Endothelial cell of umbilical vein (primary cell): ENCODE data around the gene PPFIBP1.

ENCODE experiments used
- CTCF ChIP-seq, 2 donors: IDR thresholded peaks; 1 replicate in 1 of 2; 2 replicates in 1 of 2; pipeline ENCODE4 v1.5.1; 2011; ENCODE audit warnings: low read length in 2 of 2, mild to moderate bottlenecking in 2 of 2, moderate library complexity in 2 of 2, control low read depth in 1 of 2, inconsistent platforms in 1 of 2, low read depth in 1 of 2; ENCODE audit not compliant: insufficient read depth in 1 of 2; ENCODE audit errors: extremely low read depth in 1 of 2
- EZH2 ChIP-seq: IDR thresholded peaks from 2 replicates; pipeline ENCODE4 v1.6.1; 2012; ENCODE audit warnings: borderline replicate concordance, low read depth, mild to moderate bottlenecking, moderate library complexity, low read length, inconsistent platforms; ENCODE audit not compliant: severe bottlenecking
- FOS ChIP-seq: IDR thresholded peaks from 2 replicates; pipeline ENCODE4 v1.6.1; 2011; ENCODE audit warnings: mild to moderate bottlenecking, low read length, moderate library complexity, borderline replicate concordance; ENCODE audit not compliant: insufficient read depth
- GATA2 ChIP-seq: IDR thresholded peaks from 2 replicates; pipeline ENCODE4 v1.7.0; 2011; ENCODE audit warnings: low read depth, mild to moderate bottlenecking, moderate library complexity, mixed read lengths, low read length; ENCODE audit not compliant: insufficient read length, insufficient read depth
- JUN ChIP-seq: IDR thresholded peaks from 2 replicates; pipeline ENCODE4 v1.6.1; 2011; ENCODE audit warnings: borderline replicate concordance, low read depth; ENCODE audit not compliant: insufficient read length, insufficient read depth
- MAX ChIP-seq: IDR thresholded peaks from 2 replicates; pipeline ENCODE4 v1.6.1; 2011; ENCODE audit not compliant: insufficient read depth, insufficient read length
- MYC ChIP-seq: IDR thresholded peaks from one replicate; pipeline ENCODE4 v1.6.1; 2011; ENCODE audit warnings: mild to moderate bottlenecking, low read depth, low read length
- POLR2A ChIP-seq: IDR thresholded peaks from 2 replicates; pipeline ENCODE4 v1.6.1; 2012; ENCODE audit warnings: low read depth, mild to moderate bottlenecking, control low read depth, low read length
- POLR2AphosphoS5 ChIP-seq: IDR thresholded peaks from 2 replicates; pipeline ENCODE4 v1.6.1; 2012; ENCODE audit warnings: low read depth, mild to moderate bottlenecking, control low read depth, low read length, moderate library complexity; ENCODE audit not compliant: insufficient read depth

GRCh38 chr12:27696864-27697564 lies 173.0 kb downstream of the PPFIBP1 start:
- TF ChIP-seq CTCF (IDR thresholded peaks at IDR 0.05; ENCODE audit: extremely low read depth in 1 of 2, insufficient read depth in 1 of 2, low read depth in 1 of 2, low read length in 2 of 2) = no peak
- no peak for TF ChIP-seq EZH2
- no peak for TF ChIP-seq POLR2AphosphoS5
- no peak for TF ChIP-seq POLR2A
- TF ChIP-seq MAX = no peak
- no peak for TF ChIP-seq FOS
- no peak for TF ChIP-seq MYC
- no peak for TF ChIP-seq JUN
- TF ChIP-seq GATA2 = no peak
